ENCODE results near the gene UVSSA.
"Not testable (repeated sequence)": the region's sequence is repeated elsewhere in the genome, so short reads cannot be mapped to it uniquely, and the experiment has no call there.

UVSSA gene

GRCh38 chr4:1334579-1334895 is 12.5 kb upstream of the UVSSA start:
- no peak for TF ChIP-seq CTCF (IDR thresholded peaks at IDR 0.05; ENCODE audit: insufficient read depth, low read depth, low read length, missing control alignments)
- DNase-seq (ENCODE audit: low read depth) = no peak

GRCh38 chr4:1335193-1335883 is 11.7 kb upstream of the UVSSA start:
- DNase-seq (ENCODE audit: low read depth) = peak; percentile 56
- not testable (repeated sequence) for H3K4me3 ChIP-seq (ENCODE audit: low read length)

More at GRCh38 chr4:1334579-1334895, 12.5 kb upstream of the UVSSA start:
- H3K4me3 ChIP-seq (ENCODE audit: low read length) = no peak overlapping the region

- DNase-seq (ENCODE audit: low read depth) = peak; percentile 72
- no peak for TF ChIP-seq CTCF (IDR thresholded peaks at IDR 0.05; ENCODE audit: insufficient read depth, low read depth, low read length, missing control alignments)
- no peak overlapping the region for H3K4me3 ChIP-seq (ENCODE audit: low read length)
These were observed 10.9 kb upstream of the UVSSA start for GRCh38 chr4:1336088-1336491.

GRCh38 chr4:1337376-1337831 is 9.6 kb upstream of the UVSSA start:
- no peak overlapping the region for H3K4me3 ChIP-seq (ENCODE audit: low read length)
- TF ChIP-seq CTCF (IDR thresholded peaks at IDR 0.05; ENCODE audit: insufficient read depth, low read depth, low read length, missing control alignments) = no peak
- DNase-seq (ENCODE audit: low read depth) = no peak

- H3K4me3 ChIP-seq (ENCODE audit: low read length) = no peak overlapping the region
- DNase-seq (ENCODE audit: low read depth) = no peak
- TF ChIP-seq CTCF (IDR thresholded peaks at IDR 0.05; ENCODE audit: insufficient read depth, low read depth, low read length, missing control alignments) = no peak
These were observed 8.9 kb upstream of the UVSSA start for GRCh38 chr4:1337951-1338751.

GRCh38 chr4:1338752-1339414 is 8.1 kb upstream of the UVSSA start:
- no peak overlapping the region for H3K4me3 ChIP-seq (ENCODE audit: low read length)
- no peak for DNase-seq (ENCODE audit: low read depth)
- no peak for TF ChIP-seq CTCF (IDR thresholded peaks at IDR 0.05; ENCODE audit: insufficient read depth, low read depth, low read length, missing control alignments)

GRCh38 chr4:1339489-1339888 is 7.5 kb upstream of the UVSSA start:
- TF ChIP-seq CTCF (IDR thresholded peaks at IDR 0.05; ENCODE audit: insufficient read depth, low read depth, low read length, missing control alignments) = no peak
- no peak for DNase-seq (ENCODE audit: low read depth)
- H3K4me3 ChIP-seq (ENCODE audit: low read length) = no peak overlapping the region
